ENCODE measurements around the gene ADCY2. TPM values are rescaled to one million over a fixed set of nuclear protein-coding genes. Genes with fewer than 3 reads are reported as not detected.

Gene ADCY2
- total RNA-seq, 1 experiment from 2014 or later: not detected

- BruUV-seq (replicated peaks): no TSS peak
- H3K27me3 Mint-ChIP-seq (ENCODE audit: unreplicated experiment): peaks cover 16% of the 10 kb centered on the region
- CTCF ChIA-PET: no interaction called here
- H3K4me1 Mint-ChIP-seq (ENCODE audit: low read depth, unreplicated experiment): no peaks in the 10 kb centered on the region
- intact Hi-C loops (cut with micrococcal nuclease; ENCODE audit: unreplicated experiment): no loop called here
- no peak for DNase-seq
- no peak for TF ChIP-seq CTCF (IDR thresholded peaks at IDR 0.05; ENCODE audit: unreplicated experiment)
- no peaks in the 10 kb centered on the region for H3K36me3 Mint-ChIP-seq (ENCODE audit: insufficient read depth, unreplicated experiment)
- no peak overlapping the region for H3K4me3 Mint-ChIP-seq (ENCODE audit: low read depth, unreplicated experiment)
- H3K27ac Mint-ChIP-seq (ENCODE audit: unreplicated experiment): no peak overlapping the region
- H3K9me3 Mint-ChIP-seq (ENCODE audit: low read depth, unreplicated experiment): peaks cover 2% of the 10 kb centered on the region
Measured at GRCh38 chr5:7852988-7853387, 457.1 kb downstream of the ADCY2 start.

GRCh38 chr5:7855611-7856010 lies 459.7 kb downstream of the ADCY2 start:
- Mint-ChIP-seq H3K27ac (ENCODE audit: unreplicated experiment) (no peak overlapping the region), H3K36me3 (ENCODE audit: insufficient read depth, unreplicated experiment) (peaks cover 8% of the 10 kb centered on the region), H3K9me3 (ENCODE audit: low read depth, unreplicated experiment) (peaks cover 2% of the 10 kb centered on the region), H3K4me1 (ENCODE audit: low read depth, unreplicated experiment) (no peaks in the 10 kb centered on the region), H3K4me3 (ENCODE audit: low read depth, unreplicated experiment) (no peak overlapping the region), H3K27me3 (ENCODE audit: unreplicated experiment) (no peaks in the 10 kb centered on the region)
- no TSS peak for BruUV-seq (replicated peaks)
- CTCF ChIA-PET: interaction anchor here (0.7 kb wide), 1 partner anchor 23 kb away, joined by 3 read pairs; no protein-coding TSS in a partner anchor
- TF ChIP-seq CTCF (IDR thresholded peaks at IDR 0.05; ENCODE audit: unreplicated experiment): no peak
- DNase-seq: no peak
- intact Hi-C loops (cut with micrococcal nuclease; ENCODE audit: unreplicated experiment): loop anchor here (2.0 kb wide), 1 partner anchor 595 kb away; no protein-coding TSS in a partner anchor

- BruUV-seq (replicated peaks): no TSS peak
- no peak for TF ChIP-seq CTCF (IDR thresholded peaks at IDR 0.05; ENCODE audit: unreplicated experiment)
- no peak overlapping the region for H3K27ac Mint-ChIP-seq (ENCODE audit: unreplicated experiment)
- H3K36me3 Mint-ChIP-seq (ENCODE audit: insufficient read depth, unreplicated experiment): peaks cover 12% of the 10 kb centered on the region
- CTCF ChIA-PET: no interaction called here
- intact Hi-C loops (cut with micrococcal nuclease; ENCODE audit: unreplicated experiment): loop anchor here (2.0 kb wide), 1 partner anchor 596 kb away; no protein-coding TSS in a partner anchor
- peaks cover 2% of the 10 kb centered on the region for H3K9me3 Mint-ChIP-seq (ENCODE audit: low read depth, unreplicated experiment)
- no peaks in the 10 kb centered on the region for H3K27me3 Mint-ChIP-seq (ENCODE audit: unreplicated experiment)
- peak; percentile 24 for DNase-seq
- no peaks in the 10 kb centered on the region for H3K4me1 Mint-ChIP-seq (ENCODE audit: low read depth, unreplicated experiment)
- no peak overlapping the region for H3K4me3 Mint-ChIP-seq (ENCODE audit: low read depth, unreplicated experiment)
Measured at GRCh38 chr5:7856855-7857254, 460.9 kb downstream of the ADCY2 start.

- Mint-ChIP-seq H3K4me3 (ENCODE audit: low read depth, unreplicated experiment) (no peak overlapping the region), H3K27ac (ENCODE audit: unreplicated experiment) (no peak overlapping the region), H3K4me1 (ENCODE audit: low read depth, unreplicated experiment) (no peaks in the 10 kb centered on the region), H3K9me3 (ENCODE audit: low read depth, unreplicated experiment) (peaks cover 2% of the 10 kb centered on the region), H3K27me3 (ENCODE audit: unreplicated experiment) (no peaks in the 10 kb centered on the region), H3K36me3 (ENCODE audit: insufficient read depth, unreplicated experiment) (peaks cover 12% of the 10 kb centered on the region)
- no TSS peak for BruUV-seq (replicated peaks)
- no peak for DNase-seq
- TF ChIP-seq CTCF (IDR thresholded peaks at IDR 0.05; ENCODE audit: unreplicated experiment): no peak
- CTCF ChIA-PET: no interaction called here
- intact Hi-C loops (cut with micrococcal nuclease; ENCODE audit: unreplicated experiment): loop anchor here (2.0 kb wide), 1 partner anchor 597 kb away; no protein-coding TSS in a partner anchor
Measured at GRCh38 chr5:7857361-7857760, 461.4 kb downstream of the ADCY2 start.
